SHP77 (cell line): ENCODE data around the gene LRTM2.

Experiments used
- DNase-seq, 2 experiments: peaks; one replicate each; lab custom pipeline; 2025; lab: John Stamatoyannopoulos, UW

The LRTM2 gene

GRCh38 chr12:1884651-1885050 is 64.3 kb downstream of the LRTM2 start:
- DNase-seq = no peak

GRCh38 chr12:1885082-1885596 is 64.8 kb downstream of the LRTM2 start:
- no peak for DNase-seq

- no peak for DNase-seq
Observed at GRCh38 chr12:1885599-1886245, 65.4 kb downstream of the LRTM2 start.
